HEK293T (cell line): ENCODE data around the gene RHOA.
A peak's percentile ranks its signal among the peaks of the same experiment; 100 is the strongest.

Source experiments
- CTCF ChIA-PET: fragments of 350-600 bp; formaldehyde crosslinking; extraction: SDS; loops from one replicate; lab custom pipeline; 2021; ENCODE audit warnings: antibody characterized with exemption, inconsistent platforms; lab: Yijun Ruan, JAX
- POLR2A ChIA-PET: fragments of 350-600 bp; formaldehyde crosslinking; extraction: SDS; loops from one replicate; lab custom pipeline; 2020; ENCODE audit warnings: antibody characterized with exemption, inconsistent platforms; lab: Yijun Ruan, JAX
- DNase-seq: peaks from one replicate; pipeline ENCODE4 v3.0.0; 2012; ENCODE audit warnings: mixed read lengths; ENCODE audit errors: extremely low spot score
- ARNT ChIP-seq: fragments of 450-650 bp; IDR thresholded peaks from 2 replicates; pipeline ENCODE4 v1.6.1; 2017; ENCODE audit warnings: mild to moderate bottlenecking
- BHLHE40 ChIP-seq: fragments of 450-650 bp; IDR thresholded peaks from 2 replicates; pipeline ENCODE4 v1.6.1; 2016; ENCODE audit warnings: mild to moderate bottlenecking, moderate library complexity, borderline replicate concordance
- CTBP1 ChIP-seq: fragments of 450-650 bp; IDR thresholded peaks from 2 replicates; pipeline ENCODE4 v1.6.1; 2016; ENCODE audit warnings: borderline replicate concordance
- ELF4 ChIP-seq: fragments of 450-650 bp; IDR thresholded peaks from 2 replicates; pipeline ENCODE4 v1.6.1; 2017; ENCODE audit warnings: antibody characterized with exemption
- FOXA1 ChIP-seq: fragments of 450-650 bp; IDR thresholded peaks from 2 replicates; pipeline ENCODE4 v1.6.1; 2016; ENCODE audit warnings: mild to moderate bottlenecking
- FOXK2 ChIP-seq: fragments of 450-650 bp; IDR thresholded peaks from 2 replicates; pipeline ENCODE4 v1.6.1; 2016; ENCODE audit warnings: mild to moderate bottlenecking
- FOXM1 ChIP-seq: fragments of 450-650 bp; IDR thresholded peaks from 2 replicates; pipeline ENCODE4 v1.6.1; 2017; ENCODE audit warnings: mild to moderate bottlenecking, borderline replicate concordance
- HDGF ChIP-seq: fragments of 450-650 bp; IDR thresholded peaks from 2 replicates; pipeline ENCODE4 v1.6.1; 2017; ENCODE audit warnings: antibody characterized with exemption, borderline replicate concordance
- L3MBTL2 ChIP-seq: fragments of 450-650 bp; conservative IDR thresholded peaks from 2 replicates; pipeline ENCODE4 v1.6.1; 2016; ENCODE audit warnings: mild to moderate bottlenecking
- LEF1 ChIP-seq: fragments of 450-650 bp; IDR thresholded peaks from 2 replicates; pipeline ENCODE4 v1.6.1; 2017; ENCODE audit warnings: mild to moderate bottlenecking, borderline replicate concordance
- NFRKB ChIP-seq: fragments of 450-650 bp; IDR thresholded peaks from 2 replicates; pipeline ENCODE4 v1.6.1; 2016; ENCODE audit warnings: mild to moderate bottlenecking, moderate library complexity
- SP1 ChIP-seq: fragments of 450-650 bp; IDR thresholded peaks from 2 replicates; pipeline ENCODE4 v1.6.1; 2017
- SUZ12 ChIP-seq: fragments of 450-650 bp; IDR thresholded peaks from 2 replicates; pipeline ENCODE4 v1.6.1; 2016; ENCODE audit warnings: mild to moderate bottlenecking
- TARDBP ChIP-seq: fragments of 450-650 bp; IDR thresholded peaks from 2 replicates; pipeline ENCODE4 v1.6.1; 2016
- ZNF384 ChIP-seq: fragments of 450-650 bp; IDR thresholded peaks from 2 replicates; pipeline ENCODE4 v1.6.1; 2016
- TF ChIP-seq, protein P1 (sequence below): fragments of 450-650 bp; IDR thresholded peaks from 2 replicates; pipeline ENCODE4 v1.6.1; 2016

The RHOA gene

GRCh38 chr3:49411968-49412631, at the start of gene RHOA, which contains the start of gene TCTA:
Gene RHOA (minus strand): TSS chr3:49411976. CDS start chr3:49375589, 36,387 bp downstream.
Gene TCTA (plus strand): TSS chr3:49412423. CDS start chr3:49412427, 4 bp downstream.
- TF ChIP-seq, protein P1, sequence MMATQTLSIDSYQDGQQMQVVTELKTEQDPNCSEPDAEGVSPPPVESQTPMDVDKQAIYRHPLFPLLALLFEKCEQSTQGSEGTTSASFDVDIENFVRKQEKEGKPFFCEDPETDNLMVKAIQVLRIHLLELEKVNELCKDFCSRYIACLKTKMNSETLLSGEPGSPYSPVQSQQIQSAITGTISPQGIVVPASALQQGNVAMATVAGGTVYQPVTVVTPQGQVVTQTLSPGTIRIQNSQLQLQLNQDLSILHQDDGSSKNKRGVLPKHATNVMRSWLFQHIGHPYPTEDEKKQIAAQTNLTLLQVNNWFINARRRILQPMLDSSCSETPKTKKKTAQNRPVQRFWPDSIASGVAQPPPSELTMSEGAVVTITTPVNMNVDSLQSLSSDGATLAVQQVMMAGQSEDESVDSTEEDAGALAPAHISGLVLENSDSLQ: peak; percentile 91
- TF ChIP-seq FOXK2 (no peak), NFRKB (no peak), LEF1 (no peak), TARDBP (peak; percentile 97), FOXM1 (no peak), ELF4 (peak; percentile 67), BHLHE40 (no peak), HDGF (no peak), SP1 (no peak), ARNT (no peak), L3MBTL2 (no peak)
- ChIA-PET POLR2A (interaction anchor here (0.7 to 2.7 kb wide), 14 partner anchors 10 to 115 kb away, joined by 3 to 27 read pairs (median 4); partner anchors contain the start of genes AMT, DAG1, NICN1 and USP4), CTCF (interaction anchor here (1.7 kb wide), 1 partner anchor 72 kb away, joined by 7 read pairs; the partner anchor contains the start of gene USP4)
- DNase-seq: peak; percentile 96

DNA sequence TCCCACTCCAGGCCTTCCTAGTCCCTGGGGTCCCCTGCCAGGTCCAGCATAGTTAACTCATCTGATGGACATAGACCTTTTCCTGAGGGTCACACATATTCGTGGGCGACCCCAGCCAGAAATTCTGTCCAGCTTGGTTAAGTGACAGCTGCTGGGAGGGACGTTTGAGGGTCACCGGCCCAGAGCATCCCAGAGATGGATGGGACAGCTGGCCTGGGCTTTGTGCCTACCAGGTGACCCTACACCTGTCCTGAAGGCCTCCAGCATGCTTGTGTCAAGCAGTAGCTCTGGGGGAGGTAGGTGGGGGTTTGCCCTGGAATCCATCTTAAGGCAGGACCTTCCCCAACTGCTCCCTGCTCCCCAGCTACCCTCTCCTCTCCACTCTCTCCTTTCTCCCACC, 49.2 kb upstream of the RHOA start:
- no peak for DNase-seq
- POLR2A ChIA-PET: interaction anchor here (3.2 kb wide), 1 partner anchor 9 kb away, joined by 20 read pairs; the partner anchor contains the start of gene DAG1
- CTCF ChIA-PET: no interaction called here
- no peak for TF ChIP-seq SP1

- TF ChIP-seq ZNF384 (no peak), LEF1 (no peak), ELF4 (no peak), CTBP1 (no peak), FOXM1 (no peak)
- TF ChIP-seq, protein P1: no peak
- CTCF ChIA-PET: interaction anchor here (0.6 to 0.8 kb wide), 2 partner anchors 11 to 13 kb away, joined by 3 read pairs; no protein-coding TSS in a partner anchor
- no peak for DNase-seq
- POLR2A ChIA-PET: interaction anchor here (3.2 kb wide), 1 partner anchor 10 kb away, joined by 20 read pairs; the partner anchor contains the start of gene DAG1
Observed at GRCh38 chr3:49460188-49460890, 48.6 kb upstream of the RHOA start.

GRCh38 chr3:49456466-49456865, 44.7 kb upstream of the RHOA start:
- no peak for DNase-seq
- TF ChIP-seq SP1 (no peak), SUZ12 (no peak), FOXA1 (no peak), L3MBTL2 (no peak), ARNT (no peak), HDGF (no peak), ELF4 (no peak), CTBP1 (no peak)
- TF ChIP-seq, protein P1: no peak
- ChIA-PET CTCF (no interaction called here), POLR2A (no interaction called here)

GRCh38 chr3:49454898-49455681, 43.3 kb upstream of the RHOA start:
- CTCF ChIA-PET: no interaction called here
- POLR2A ChIA-PET: interaction anchor here (1.0 to 2.0 kb wide), 5 partner anchors 14 to 214 kb away, joined by 3 to 6 read pairs (median 3); partner anchors contain the start of genes DAG1 and USP4
- no peak for DNase-seq
- TF ChIP-seq FOXA1 (no peak), HDGF (no peak), SUZ12 (no peak), FOXM1 (no peak), SP1 (no peak), CTBP1 (no peak), LEF1 (no peak), BHLHE40 (no peak), FOXK2 (no peak), ELF4 (no peak), TARDBP (no peak), ARNT (no peak), L3MBTL2 (no peak), NFRKB (no peak), ZNF384 (no peak)
- TF ChIP-seq, protein P1: no peak
